ACC112 (cell line): ENCODE data around the gene NPAS2.

Experiments used
- H2AFZ ChIP-seq: fragments of 200-600 bp; sonication (generic); one replicate; pipeline ENCODE4 v1.6.0; 2017; ENCODE audit warnings: antibody characterized with exemption, low read length; ENCODE audit not compliant: unreplicated experiment
- H3K27ac ChIP-seq: fragments of 200-600 bp; sonication (generic); 2 replicates; pipeline ENCODE4 v1.5.1; 2014; ENCODE audit warnings: low read depth, mild to moderate bottlenecking, antibody characterized with exemption, low read length, moderate library complexity
- H3K27me3 ChIP-seq: fragments of 200-600 bp; sonication (generic); 2 replicates; pipeline ENCODE4 v1.6.1; 2014; ENCODE audit warnings: mild to moderate bottlenecking, antibody characterized with exemption, low read length, moderate library complexity, mixed read lengths; ENCODE audit not compliant: insufficient read depth
- H3K36me3 ChIP-seq: fragments of 200-600 bp; sonication (generic); 2 replicates; pipeline ENCODE4 v1.6.1; 2016; ENCODE audit warnings: mild to moderate bottlenecking, antibody characterized with exemption, low read length, moderate library complexity, mixed read lengths; ENCODE audit not compliant: insufficient read depth
- H3K4me1 ChIP-seq: fragments of 200-600 bp; sonication (generic); one replicate; pipeline ENCODE4 v1.6.1; 2016; ENCODE audit warnings: low read length, mixed read lengths; ENCODE audit not compliant: insufficient read depth, unreplicated experiment, control insufficient read depth
- H3K4me3 ChIP-seq: fragments of 200-600 bp; sonication (generic); 2 replicates; pipeline ENCODE4 v1.5.1; 2014; ENCODE audit warnings: mild to moderate bottlenecking, low read depth, low read length
- H3K79me2 ChIP-seq: fragments of 200-600 bp; sonication (generic); one replicate; pipeline ENCODE4 v1.6.0; 2016; ENCODE audit warnings: low read length; ENCODE audit not compliant: control insufficient read depth, unreplicated experiment, insufficient read depth

NPAS2 gene

DNA sequence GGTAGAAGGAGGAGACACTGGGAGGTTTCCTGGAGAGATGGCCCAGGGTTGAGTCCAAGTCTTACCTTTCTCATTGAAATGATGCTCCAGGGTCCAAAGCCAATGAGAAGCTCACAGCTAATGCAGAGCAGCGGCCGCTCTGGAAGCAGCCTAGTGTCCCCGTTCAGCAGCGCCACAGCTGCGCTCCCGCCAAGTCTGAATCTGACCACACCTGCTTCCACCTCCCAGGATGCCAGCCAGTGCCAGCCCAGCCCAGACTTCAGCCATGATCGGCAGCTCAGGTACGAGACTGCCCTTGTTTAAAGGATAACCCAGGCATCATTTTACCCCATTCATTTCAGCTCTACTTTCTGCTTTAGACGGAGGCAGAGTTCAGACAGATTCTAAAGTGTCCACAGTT lies 170.2 kb downstream of the NPAS2 start:
- H2AFZ ChIP-seq: no peak overlapping the region
- H3K36me3 ChIP-seq: no peaks in the 10 kb centered on the region
- no peaks in the 10 kb centered on the region for H3K4me1 ChIP-seq
- no peak overlapping the region for H3K4me3 ChIP-seq
- H3K27ac ChIP-seq: no peak overlapping the region
- H3K27me3 ChIP-seq: no peaks in the 10 kb centered on the region
- H3K79me2 ChIP-seq: no peaks in the 10 kb centered on the region

DNA sequence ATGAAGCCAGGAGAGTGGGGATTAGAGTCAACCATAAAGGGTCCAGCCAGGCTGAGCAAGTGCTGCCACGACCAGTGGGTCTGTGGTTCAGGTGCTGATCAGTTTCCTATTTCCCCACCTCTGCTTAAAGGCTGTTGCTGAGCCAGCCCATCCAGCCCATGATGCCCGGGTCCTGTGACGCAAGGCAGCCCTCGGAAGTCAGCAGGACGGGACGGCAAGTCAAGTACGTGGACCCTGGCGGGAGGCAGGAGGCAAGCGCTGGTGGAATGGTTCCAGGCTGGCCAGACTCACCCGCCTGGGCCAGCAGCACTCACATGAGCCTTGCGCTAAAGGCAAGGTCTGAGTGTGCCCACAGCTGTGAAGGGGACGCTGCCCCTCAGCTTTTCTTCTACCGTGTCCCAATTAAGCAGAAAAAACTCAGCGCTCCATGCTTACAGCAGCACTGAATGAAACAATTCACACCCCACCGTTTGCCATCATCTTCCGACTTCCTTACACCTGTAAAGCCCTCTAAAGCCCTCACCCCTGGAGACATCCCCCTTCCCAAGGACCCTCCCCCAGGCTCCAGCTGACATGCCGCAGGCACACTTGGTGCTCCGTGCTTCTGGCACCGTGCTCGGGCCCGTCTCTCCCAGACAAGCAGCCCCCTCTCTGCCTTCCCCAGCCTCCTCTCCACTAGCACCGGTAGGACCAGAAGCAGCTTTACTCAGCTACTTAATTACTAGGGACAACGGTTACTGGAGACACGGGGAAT lies 170.9 kb downstream of the NPAS2 start:
- H3K27ac ChIP-seq: no peak overlapping the region
- H3K36me3 ChIP-seq: no peaks in the 10 kb centered on the region
- H3K79me2 ChIP-seq: no peaks in the 10 kb centered on the region
- no peak overlapping the region for H3K4me3 ChIP-seq
- no peak overlapping the region for H2AFZ ChIP-seq
- H3K27me3 ChIP-seq: no peaks in the 10 kb centered on the region
- no peaks in the 10 kb centered on the region for H3K4me1 ChIP-seq

DNA sequence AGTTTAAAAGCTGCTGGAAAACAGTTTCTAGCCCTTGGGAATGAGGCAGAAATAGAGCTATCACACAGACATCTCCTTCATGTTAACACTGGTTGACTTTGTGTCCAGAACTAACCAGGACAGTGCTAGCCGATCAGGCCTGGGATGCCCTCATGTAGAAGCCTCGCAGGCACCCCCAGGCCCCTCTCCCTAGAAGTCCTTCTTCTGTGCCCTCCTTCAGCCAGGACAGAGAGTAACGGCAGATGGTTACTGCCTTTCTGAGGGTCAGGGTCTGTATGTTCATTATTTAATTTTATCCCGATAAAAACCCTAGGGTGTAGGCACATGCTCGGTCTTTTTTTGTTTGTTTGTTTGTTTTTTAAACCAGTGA lies 171.4 kb downstream of the NPAS2 start:
- H3K79me2 ChIP-seq: no peaks in the 10 kb centered on the region
- no peaks in the 10 kb centered on the region for H3K4me1 ChIP-seq
- no peak overlapping the region for H3K27ac ChIP-seq
- H3K4me3 ChIP-seq: no peak overlapping the region
- H2AFZ ChIP-seq: no peak overlapping the region
- no peaks in the 10 kb centered on the region for H3K36me3 ChIP-seq
- H3K27me3 ChIP-seq: no peaks in the 10 kb centered on the region

DNA sequence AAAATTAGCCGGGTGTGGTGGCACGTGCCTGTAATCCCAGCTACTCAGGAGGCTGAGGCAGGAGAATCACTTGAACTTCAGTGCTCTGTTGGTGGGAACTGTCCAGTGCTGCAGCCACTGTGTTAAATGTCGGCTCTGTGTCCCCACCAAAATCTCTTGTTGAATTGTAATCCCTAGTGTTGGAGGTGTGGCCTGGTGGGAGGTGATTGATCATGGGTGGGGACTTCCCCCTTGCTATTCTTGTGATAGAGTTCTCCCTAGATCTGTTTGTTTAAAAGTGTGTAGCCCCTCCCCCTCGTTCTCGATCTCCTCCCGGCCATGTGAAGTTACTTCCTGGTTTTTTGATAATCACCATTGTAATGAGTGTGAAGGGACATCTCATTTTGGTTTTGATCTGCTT lies 172.3 kb downstream of the NPAS2 start:
- no peaks in the 10 kb centered on the region for H3K4me1 ChIP-seq
- H3K4me3 ChIP-seq: no peak overlapping the region
- no peaks in the 10 kb centered on the region for H3K36me3 ChIP-seq
- no peak overlapping the region for H3K27ac ChIP-seq
- H3K27me3 ChIP-seq: no peaks in the 10 kb centered on the region
- no peaks in the 10 kb centered on the region for H3K79me2 ChIP-seq
- no peak overlapping the region for H2AFZ ChIP-seq

DNA sequence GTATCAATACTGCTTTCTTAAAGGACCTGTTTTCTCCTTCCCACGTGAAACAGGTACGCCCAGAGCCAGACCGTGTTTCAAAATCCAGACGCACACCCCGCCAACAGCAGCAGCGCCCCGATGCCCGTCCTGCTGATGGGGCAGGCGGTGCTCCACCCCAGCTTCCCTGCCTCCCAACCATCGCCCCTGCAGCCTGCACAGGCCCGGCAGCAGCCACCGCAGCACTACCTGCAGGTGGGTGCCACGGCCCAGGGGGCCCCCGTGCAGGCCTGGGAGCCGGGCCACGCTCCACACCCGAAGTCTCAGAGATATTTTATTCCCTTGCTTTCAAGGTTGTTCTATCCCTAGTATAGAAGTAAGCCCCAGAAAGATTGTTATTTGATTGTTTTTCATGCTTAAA lies 173.4 kb downstream of the NPAS2 start:
- Histone ChIP-seq H3K27me3 (no peaks in the 10 kb centered on the region), H3K79me2 (no peaks in the 10 kb centered on the region), H3K4me3 (no peak overlapping the region), H3K27ac (no peak overlapping the region), H3K4me1 (no peaks in the 10 kb centered on the region), H2AFZ (no peak overlapping the region), H3K36me3 (no peaks in the 10 kb centered on the region)

DNA sequence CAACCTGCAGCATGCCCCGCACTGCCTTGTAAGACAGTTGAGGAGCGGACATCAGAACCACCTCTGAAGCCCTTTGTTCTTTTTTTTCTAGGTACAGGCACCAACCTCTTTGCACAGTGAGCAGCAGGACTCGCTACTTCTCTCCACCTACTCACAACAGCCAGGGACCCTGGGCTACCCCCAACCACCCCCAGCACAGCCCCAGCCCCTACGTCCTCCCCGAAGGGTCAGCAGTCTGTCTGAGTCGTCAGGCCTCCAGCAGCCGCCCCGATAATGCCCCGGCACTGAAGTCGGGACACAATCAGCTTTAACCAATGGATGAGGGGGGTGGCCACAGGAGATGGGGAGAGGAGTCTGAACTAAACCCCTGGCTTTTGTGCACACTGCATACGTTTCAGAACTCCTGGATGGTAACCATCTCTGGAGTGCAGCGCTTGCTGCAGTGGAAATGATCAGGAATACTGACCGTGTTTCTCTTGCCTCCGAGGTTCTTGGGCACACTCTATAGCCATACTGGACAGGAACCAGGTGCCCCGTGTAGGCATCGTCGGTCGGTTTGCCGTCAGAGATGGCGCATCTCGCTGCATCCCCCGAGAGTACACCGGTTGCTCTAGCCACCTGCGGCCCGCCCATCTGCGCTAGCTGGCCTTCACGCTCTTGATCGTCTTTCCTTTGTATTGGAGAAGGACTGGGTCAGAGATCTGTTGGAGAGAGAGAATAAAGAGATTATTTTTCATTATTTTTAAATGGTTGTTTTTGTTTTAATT lies 175.6 kb downstream of the NPAS2 start:
- H2AFZ ChIP-seq: no peak overlapping the region
- H3K4me3 ChIP-seq: no peak overlapping the region
- H3K36me3 ChIP-seq: no peaks in the 10 kb centered on the region
- no peak overlapping the region for H3K27ac ChIP-seq
- H3K27me3 ChIP-seq: no peaks in the 10 kb centered on the region
- no peaks in the 10 kb centered on the region for H3K4me1 ChIP-seq
- no peaks in the 10 kb centered on the region for H3K79me2 ChIP-seq

DNA sequence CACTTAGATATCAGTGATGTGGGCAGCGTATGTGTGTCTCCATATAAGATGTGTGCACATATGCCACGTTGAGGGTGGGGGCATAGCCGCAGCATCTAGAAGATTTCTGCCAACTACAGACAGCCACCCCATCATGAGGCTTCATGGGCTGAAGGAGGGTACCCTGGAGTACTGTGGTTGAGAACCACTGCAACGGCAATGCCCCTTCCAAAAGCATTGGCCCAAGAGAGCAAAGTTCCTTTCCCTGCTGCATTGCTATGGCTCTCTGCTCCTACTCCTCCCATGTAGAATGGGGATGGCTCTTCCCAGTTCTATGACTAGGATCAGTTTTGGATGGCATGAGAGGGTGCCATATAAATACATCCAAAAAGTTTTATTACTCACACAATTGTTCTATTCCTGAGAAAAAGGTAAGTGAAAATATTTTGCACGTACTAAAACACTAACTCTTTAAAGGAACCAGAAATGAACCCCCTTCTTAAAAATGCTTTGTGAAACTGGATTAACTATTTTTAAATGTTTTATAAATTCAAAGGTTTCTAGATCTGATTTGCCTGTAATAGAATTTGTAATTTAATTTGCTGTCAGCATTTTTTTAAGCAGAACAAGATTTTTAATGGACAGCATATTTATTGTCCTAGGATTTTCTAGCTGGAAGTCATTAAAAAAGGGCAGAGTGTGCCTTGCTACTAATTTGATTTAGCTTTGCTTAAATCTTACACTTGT lies 177.7 kb downstream of the NPAS2 start:
- H3K4me3 ChIP-seq: no peak overlapping the region
- peaks cover 6% of the 10 kb centered on the region for H3K79me2 ChIP-seq
- peaks cover 2% of the 10 kb centered on the region; the same call in 1 of the 2 replicates for H3K36me3 ChIP-seq
- no peaks in the 10 kb centered on the region for H3K4me1 ChIP-seq
- no peak overlapping the region for H3K27ac ChIP-seq
- H3K27me3 ChIP-seq: no peaks in the 10 kb centered on the region
- H2AFZ ChIP-seq: no peak overlapping the region

DNA sequence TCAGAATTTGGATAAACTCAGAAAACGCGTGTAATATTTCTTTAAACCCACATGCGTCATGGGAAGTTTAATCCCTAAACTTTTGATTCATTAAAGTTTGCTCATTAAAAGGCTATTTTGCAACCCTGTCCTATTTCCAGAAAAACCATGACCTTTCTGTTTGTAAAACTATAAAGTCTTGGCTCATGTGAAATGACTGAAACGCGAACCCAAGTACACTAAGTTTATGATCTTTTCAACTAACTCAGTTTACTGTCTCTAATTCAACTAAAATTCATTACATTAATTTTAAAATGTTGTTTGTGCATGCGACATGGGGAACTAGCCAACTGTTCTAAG lies 178.3 kb downstream of the NPAS2 start:
- H3K4me1 ChIP-seq: no peaks in the 10 kb centered on the region
- H3K79me2 ChIP-seq: peaks cover 11% of the 10 kb centered on the region
- H3K4me3 ChIP-seq: no peak overlapping the region
- peaks cover 7% of the 10 kb centered on the region for H3K36me3 ChIP-seq
- H3K27ac ChIP-seq: no peak overlapping the region
- H3K27me3 ChIP-seq: no peaks in the 10 kb centered on the region
- H2AFZ ChIP-seq: no peak overlapping the region

DNA sequence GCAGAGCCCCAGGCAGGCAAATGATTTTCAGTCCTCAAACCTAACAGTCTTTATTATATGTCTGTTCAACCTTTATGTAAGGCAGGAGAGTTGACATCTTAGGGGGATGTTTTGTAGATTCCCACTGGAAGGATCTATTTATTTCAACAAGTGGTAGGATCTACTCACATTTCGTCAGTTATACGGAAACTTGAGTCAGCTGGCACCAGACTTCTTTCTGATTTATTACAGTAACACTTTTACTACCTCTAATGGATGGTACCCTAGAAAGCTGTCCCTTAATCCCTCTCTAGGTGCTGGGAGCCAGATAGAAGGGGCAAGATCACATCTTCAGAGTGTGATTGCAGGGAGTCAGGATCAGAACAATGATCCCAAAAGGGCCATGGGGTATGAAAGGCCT lies 180.1 kb downstream of the NPAS2 start:
- Histone ChIP-seq H3K79me2 (peaks cover 29% of the 10 kb centered on the region), H3K4me1 (peaks cover 16% of the 10 kb centered on the region), H3K4me3 (no peak overlapping the region), H3K27me3 (no peaks in the 10 kb centered on the region), H2AFZ (no peak overlapping the region), H3K36me3 (peaks cover 25% of the 10 kb centered on the region), H3K27ac (no peak overlapping the region)

DNA sequence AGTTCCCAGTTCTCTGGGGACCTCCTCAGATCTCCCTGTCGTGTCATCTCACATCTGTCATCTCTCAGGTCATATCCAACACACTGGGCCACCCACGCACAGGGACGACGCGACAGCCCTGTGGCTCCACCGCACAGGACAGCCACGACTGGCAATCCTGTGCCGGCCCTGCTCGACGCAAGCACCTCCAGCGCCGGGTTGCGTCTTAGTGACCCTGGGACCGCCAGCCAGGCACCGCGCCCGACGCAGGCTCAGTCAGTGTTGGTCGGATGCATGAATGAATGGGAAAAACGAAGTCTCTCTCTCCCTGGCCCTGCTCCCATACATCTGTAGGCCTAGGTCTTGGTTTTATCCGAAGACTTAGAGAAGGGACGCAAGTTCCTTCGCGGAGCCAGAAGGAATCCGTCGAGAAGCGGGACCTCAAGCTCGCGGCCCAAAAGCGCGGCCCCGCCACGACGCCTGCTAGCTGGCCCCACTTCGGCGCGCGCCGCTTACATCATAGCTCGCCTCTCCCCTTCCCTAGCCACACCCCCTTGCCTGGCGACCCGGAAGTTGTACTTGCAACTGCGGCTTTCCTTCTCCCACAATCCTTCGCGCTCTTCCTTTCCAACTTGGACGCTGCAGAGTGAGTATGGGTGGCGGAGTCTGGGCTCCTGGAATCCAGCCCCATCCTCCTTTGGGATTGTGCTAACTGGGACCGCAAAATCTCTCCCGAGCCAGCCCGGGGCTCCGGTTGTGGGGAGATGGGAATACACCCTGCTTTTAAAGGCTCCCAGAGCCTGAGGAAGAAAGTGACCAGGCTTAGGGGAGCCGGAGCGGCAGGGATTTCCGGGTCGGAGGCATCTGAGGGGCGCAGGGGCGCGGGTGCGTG lies 182.0 kb downstream of the NPAS2 start, which contains the start of gene RPL31:
TSS of gene RPL31 (plus strand) at position 599 of the 871 bp plus-strand sequence. CDS start 413 bp downstream, outside the sequence.
- peaks cover 44% of the 10 kb centered on the region for H3K79me2 ChIP-seq
- no peaks in the 10 kb centered on the region for H3K27me3 ChIP-seq
- peaks cover 22% of the 10 kb centered on the region for H3K4me1 ChIP-seq
- peak within 1 kb of the TSS; percentile 80 for H3K27ac ChIP-seq
- peak within 1 kb of the TSS; percentile 62 for H2AFZ ChIP-seq
- H3K36me3 ChIP-seq: peaks cover 44% of the 10 kb centered on the region
- peak within 1 kb of the TSS; percentile 83 for H3K4me3 ChIP-seq
